ENCODE results near the gene STRN3. TPM values are rescaled to one million over a fixed set of nuclear protein-coding genes. Genes with fewer than 3 reads are reported as not detected.

Gene STRN3
- total RNA-seq, 1 donor from 2014 or later: 58.1 TPM

- no peak overlapping the region for H3K27ac Mint-ChIP-seq (ENCODE audit: unreplicated experiment)
- no peak for DNase-seq
Measured at GRCh38 chr14:30961330-30961729, 64.8 kb downstream of the STRN3 start.

GRCh38 chr14:30960216-30960615 lies 66.0 kb downstream of the STRN3 start:
- peaks cover 6% of the 10 kb centered on the region for H3K27me3 Mint-ChIP-seq (ENCODE audit: unreplicated experiment)
- TF ChIP-seq CTCF (IDR thresholded peaks at IDR 0.05; ENCODE audit: partially characterized antibody, unreplicated experiment): no peak
- peaks cover 12% of the 10 kb centered on the region for H3K36me3 Mint-ChIP-seq (ENCODE audit: unreplicated experiment)
- DNase-seq: no peak
- no peak overlapping the region for H3K27ac Mint-ChIP-seq (ENCODE audit: unreplicated experiment)
- H3K9me3 Mint-ChIP-seq (ENCODE audit: unreplicated experiment): peaks cover 2% of the 10 kb centered on the region
- peaks cover 8% of the 10 kb centered on the region for H3K4me1 Mint-ChIP-seq (ENCODE audit: low read depth, unreplicated experiment)
- no peak overlapping the region for H3K4me3 Mint-ChIP-seq (ENCODE audit: unreplicated experiment)

More at GRCh38 chr14:30961330-30961729, 64.8 kb downstream of the STRN3 start:
- Mint-ChIP-seq H3K9me3 (ENCODE audit: unreplicated experiment) (peaks cover 5% of the 10 kb centered on the region), H3K4me3 (ENCODE audit: unreplicated experiment) (no peak overlapping the region), H3K27me3 (ENCODE audit: unreplicated experiment) (peaks cover 9% of the 10 kb centered on the region), H3K36me3 (ENCODE audit: unreplicated experiment) (peaks cover 22% of the 10 kb centered on the region), H3K4me1 (ENCODE audit: low read depth, unreplicated experiment) (peaks cover 8% of the 10 kb centered on the region)
- no peak for TF ChIP-seq CTCF (IDR thresholded peaks at IDR 0.05; ENCODE audit: partially characterized antibody, unreplicated experiment)

GRCh38 chr14:30958555-30959407 lies 67.4 kb downstream of the STRN3 start:
- Mint-ChIP-seq H3K4me3 (ENCODE audit: unreplicated experiment) (no peak overlapping the region), H3K27me3 (ENCODE audit: unreplicated experiment) (peaks cover 3% of the 10 kb centered on the region), H3K4me1 (ENCODE audit: low read depth, unreplicated experiment) (peaks cover 8% of the 10 kb centered on the region), H3K27ac (ENCODE audit: unreplicated experiment) (no peak overlapping the region), H3K36me3 (ENCODE audit: unreplicated experiment) (peaks cover 3% of the 10 kb centered on the region), H3K9me3 (ENCODE audit: unreplicated experiment) (peaks cover 2% of the 10 kb centered on the region)
- no peak for TF ChIP-seq CTCF (IDR thresholded peaks at IDR 0.05; ENCODE audit: partially characterized antibody, unreplicated experiment)
- DNase-seq: no peak

- H3K27ac Mint-ChIP-seq (ENCODE audit: unreplicated experiment): no peak overlapping the region
- H3K9me3 Mint-ChIP-seq (ENCODE audit: unreplicated experiment): peaks cover under 1% of the 10 kb centered on the region
- H3K4me1 Mint-ChIP-seq (ENCODE audit: low read depth, unreplicated experiment): peaks cover 8% of the 10 kb centered on the region
- no peak overlapping the region for H3K4me3 Mint-ChIP-seq (ENCODE audit: unreplicated experiment)
- no peak for DNase-seq
- no peaks in the 10 kb centered on the region for H3K36me3 Mint-ChIP-seq (ENCODE audit: unreplicated experiment)
- TF ChIP-seq CTCF (IDR thresholded peaks at IDR 0.05; ENCODE audit: partially characterized antibody, unreplicated experiment): no peak
- H3K27me3 Mint-ChIP-seq (ENCODE audit: unreplicated experiment): peaks cover 3% of the 10 kb centered on the region
Measured at GRCh38 chr14:30957813-30958370, 68.3 kb downstream of the STRN3 start.

GRCh38 chr14:30949651-30950050 lies 76.5 kb downstream of the STRN3 start:
- Mint-ChIP-seq H3K27ac (ENCODE audit: unreplicated experiment) (no peak overlapping the region), H3K4me1 (ENCODE audit: low read depth, unreplicated experiment) (no peaks in the 10 kb centered on the region), H3K4me3 (ENCODE audit: unreplicated experiment) (no peak overlapping the region), H3K27me3 (ENCODE audit: unreplicated experiment) (no peaks in the 10 kb centered on the region), H3K9me3 (ENCODE audit: unreplicated experiment) (no peaks in the 10 kb centered on the region), H3K36me3 (ENCODE audit: unreplicated experiment) (no peaks in the 10 kb centered on the region)
- no peak for TF ChIP-seq CTCF (IDR thresholded peaks at IDR 0.05; ENCODE audit: partially characterized antibody, unreplicated experiment)
- DNase-seq: no peak
